Endothelial cell of umbilical vein (primary cell): ENCODE measurements around the gene FUCA2. TPM values are rescaled to one million over a fixed set of nuclear protein-coding genes. Genes with fewer than 3 reads are reported as not detected.

Source experiments
- BruUV-seq: library from RNA; stranded (reverse); fragments of 400-500 nt; replicated peaks from 2 replicates; lab custom pipeline; 2021; lab: Mats Ljungman, UMichigan
- CTCF ChIA-PET: fragments of 300-600, 350-600 bp; sonication (Branson Sonifier 250); formaldehyde crosslinking; loops from one replicate; lab custom pipeline; 2021; ENCODE audit warnings: antibody characterized with exemption, inconsistent platforms; lab: Charles Lee
- POLR2A ChIA-PET: fragments of 300-600, 350-600 bp; sonication (Branson Sonifier 250); formaldehyde crosslinking; loops from one replicate; lab custom pipeline; 2021; ENCODE audit warnings: antibody characterized with exemption, inconsistent platforms; lab: Charles Lee
- DNase-seq: peaks from one replicate; pipeline ENCODE4 v3.0.0-alpha.2; 2011; ENCODE audit warnings: low read depth, low spot score
- FAIRE-seq: peaks from 2 replicates; lab custom pipeline; 2011; peaks lifted over from hg19 to GRCh38; lab: Jason Lieb, UNC
- H2AFZ ChIP-seq: 2 replicates; pipeline ENCODE4 v1.6.0; 2012; ENCODE audit warnings: low read depth, low read length, control low read depth, inconsistent platforms
- H3K27ac ChIP-seq: 2 replicates; pipeline ENCODE4 v1.5.1; 2011; ENCODE audit warnings: low read depth, mild to moderate bottlenecking, control low read depth, low read length, moderate library complexity; ENCODE audit not compliant: insufficient read depth
- H3K27me3 ChIP-seq, 2 experiments: 2 replicates each; pipeline versions ENCODE4 v1.6.0 to v1.6.1; 2011; ENCODE audit warnings: low read length in 2 of 2, mixed read lengths in 1 of 2; ENCODE audit not compliant: control insufficient read depth in 2 of 2, insufficient read depth in 2 of 2
- H3K36me3 ChIP-seq, 2 experiments: 2 replicates in 1 of 2; 3 replicates in 1 of 2; pipeline ENCODE4 v1.5.1; 2011; ENCODE audit warnings: low read length in 2 of 2, mild to moderate bottlenecking in 1 of 2, moderate library complexity in 1 of 2; ENCODE audit not compliant: control insufficient read depth in 2 of 2, insufficient read depth in 2 of 2; ENCODE audit errors: extremely low read depth in 1 of 2
- H3K4me1 ChIP-seq: 3 replicates; pipeline ENCODE4 v1.5.1; 2011; ENCODE audit warnings: mild to moderate bottlenecking, low read length; ENCODE audit not compliant: control insufficient read depth, insufficient read depth; ENCODE audit errors: extremely low read depth
- H3K4me2 ChIP-seq: 2 replicates; pipeline ENCODE4 v1.6.1; 2011; ENCODE audit warnings: low read length, control low read depth, mixed read lengths; ENCODE audit not compliant: insufficient read depth
- H3K4me3 ChIP-seq, 3 experiments: fragments of 200-600 bp in 1 of 3; sonication (generic), shearing (Covaris generic) in 1 of 3; replicated peaks in 1 of 3; 2 replicates each; pipeline ENCODE4 v1.5.1; 2011 to 2016; ENCODE audit warnings: control low read depth in 3 of 3, low read length in 3 of 3, mild to moderate bottlenecking in 2 of 3, inconsistent platforms in 1 of 3, low read depth in 1 of 3, moderate library complexity in 1 of 3; ENCODE audit not compliant: insufficient read depth in 1 of 3
- H3K79me2 ChIP-seq: 2 replicates; pipeline ENCODE4 v1.6.0; 2012; ENCODE audit warnings: low read length, inconsistent platforms; ENCODE audit not compliant: control insufficient read depth, insufficient read depth
- H3K9ac ChIP-seq: replicated peaks from 2 replicates; pipeline ENCODE3; 2011; ENCODE audit warnings: low read length, control low read depth; ENCODE audit not compliant: insufficient read depth; ENCODE audit errors: extremely low read depth
- H3K9me1 ChIP-seq: replicated peaks from 3 replicates; pipeline ENCODE4 v1.6.0; 2011; ENCODE audit warnings: mild to moderate bottlenecking, low read length; ENCODE audit not compliant: control insufficient read depth, insufficient read depth; ENCODE audit errors: extremely low read depth
- H3K9me3 ChIP-seq: replicated peaks from 2 replicates; pipeline ENCODE4 v1.5.1; 2012; ENCODE audit warnings: low read length, inconsistent platforms; ENCODE audit not compliant: control insufficient read depth, insufficient read depth
- H4K20me1 ChIP-seq: replicated peaks from 2 replicates; pipeline ENCODE3; 2011; ENCODE audit warnings: mild to moderate bottlenecking, low read length; ENCODE audit not compliant: control insufficient read depth, insufficient read depth; ENCODE audit errors: extremely low read depth
- CTCF ChIP-seq, 2 donors: IDR thresholded peaks; 1 replicate in 1 of 2; 2 replicates in 1 of 2; pipeline ENCODE4 v1.5.1; 2011; ENCODE audit warnings: low read length in 2 of 2, mild to moderate bottlenecking in 2 of 2, moderate library complexity in 2 of 2, control low read depth in 1 of 2, inconsistent platforms in 1 of 2, low read depth in 1 of 2; ENCODE audit not compliant: insufficient read depth in 1 of 2; ENCODE audit errors: extremely low read depth in 1 of 2
- EZH2 ChIP-seq: IDR thresholded peaks from 2 replicates; pipeline ENCODE4 v1.6.1; 2012; ENCODE audit warnings: borderline replicate concordance, low read depth, mild to moderate bottlenecking, moderate library complexity, low read length, inconsistent platforms; ENCODE audit not compliant: severe bottlenecking
- FOS ChIP-seq: IDR thresholded peaks from 2 replicates; pipeline ENCODE4 v1.6.1; 2011; ENCODE audit warnings: mild to moderate bottlenecking, low read length, moderate library complexity, borderline replicate concordance; ENCODE audit not compliant: insufficient read depth
- GATA2 ChIP-seq: IDR thresholded peaks from 2 replicates; pipeline ENCODE4 v1.7.0; 2011; ENCODE audit warnings: low read depth, mild to moderate bottlenecking, moderate library complexity, mixed read lengths, low read length; ENCODE audit not compliant: insufficient read length, insufficient read depth
- JUN ChIP-seq: IDR thresholded peaks from 2 replicates; pipeline ENCODE4 v1.6.1; 2011; ENCODE audit warnings: borderline replicate concordance, low read depth; ENCODE audit not compliant: insufficient read length, insufficient read depth
- MYC ChIP-seq: IDR thresholded peaks from one replicate; pipeline ENCODE4 v1.6.1; 2011; ENCODE audit warnings: mild to moderate bottlenecking, low read depth, low read length
- POLR2A ChIP-seq: IDR thresholded peaks from 2 replicates; pipeline ENCODE4 v1.6.1; 2012; ENCODE audit warnings: low read depth, mild to moderate bottlenecking, control low read depth, low read length
- POLR2AphosphoS5 ChIP-seq: IDR thresholded peaks from 2 replicates; pipeline ENCODE4 v1.6.1; 2012; ENCODE audit warnings: low read depth, mild to moderate bottlenecking, control low read depth, low read length, moderate library complexity; ENCODE audit not compliant: insufficient read depth
- dilution Hi-C: fragments of 300-500 bp; cut with MboI; formaldehyde crosslinking; loops from one replicate; pipeline ENCODE4 v1.15.0; 2019; ENCODE audit warnings: low sequenced_read_pairs; ENCODE audit not compliant: extremely low pct_ligation_motif_present
- intact Hi-C: fragments of 100-400 bp; cut with micrococcal nuclease; formaldehyde crosslinking; loops from one replicate; pipeline ENCODE4 v1.10.0; 2022
- polyA plus RNA-seq, 4 experiments: library from polyadenylated mRNA; depleted of rRNA in 3 of 4; stranded (reverse) in 3 of 4; unstranded in 1 of 4; fragments of >200 nt; gene quantifications; 2 replicates each; pipeline versions ENCODE4 v1.2.1 to v1.2.3, GENCODE V29; 2011 to 2012; ENCODE audit warnings: missing spikeins in 1 of 4
- total RNA-seq: library from RNA; stranded (reverse); gene quantifications from 2 replicates; pipeline ENCODE4 v1.2.3, GENCODE V29; 2021
- TF ChIP-seq, protein P1 (sequence below): IDR thresholded peaks from 2 replicates; pipeline ENCODE4 v1.6.1; 2011; ENCODE audit not compliant: insufficient read depth, insufficient read length

FUCA2 gene
- total and polyA plus RNA-seq, 2 donors (not counting 3 experiments of a cell fraction or from before 2014, with no cell fraction given): 29.7 to 80.9 TPM

DNA sequence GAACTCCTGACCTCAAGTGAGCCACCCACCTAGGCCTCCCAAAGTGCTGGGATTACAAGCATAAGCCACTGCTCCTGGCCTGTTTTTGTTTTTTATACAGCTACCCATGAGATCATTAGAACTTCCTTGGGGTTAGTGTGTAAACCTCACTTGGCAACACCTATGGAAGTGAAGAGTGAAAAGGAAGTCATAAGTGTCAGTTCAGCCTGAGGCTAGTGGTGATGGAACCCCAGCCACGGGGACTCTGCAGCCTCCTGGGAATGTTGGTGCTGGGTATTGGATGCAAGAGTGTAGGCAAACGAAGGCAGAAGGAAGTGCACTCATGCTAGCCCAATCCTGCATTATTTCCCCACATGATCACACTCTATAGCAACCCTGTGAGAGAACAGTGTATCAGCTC, 33.6 kb upstream of the FUCA2 start:
- no TSS peak for BruUV-seq

More for the DNA sequence above, 33.6 kb upstream of the FUCA2 start:
- Histone ChIP-seq H3K36me3 (no peaks in the 10 kb centered on the region), H3K27ac (no peak overlapping the region), H3K4me2 (no peak overlapping the region), H4K20me1 (no peaks in the 10 kb centered on the region), H3K4me1 (no peaks in the 10 kb centered on the region), H2AFZ (no peak overlapping the region), H3K79me2 (no peaks in the 10 kb centered on the region), H3K9me1 (no peaks in the 10 kb centered on the region), H3K9ac (no peak overlapping the region), H3K27me3 (no peaks in the 10 kb centered on the region), H3K9me3 (no peaks in the 10 kb centered on the region), H3K4me3 (no peak overlapping the region)
- intact Hi-C loops: no loop called here
- CTCF ChIA-PET: no interaction called here
- no peak for TF ChIP-seq JUN
- no peak for TF ChIP-seq CTCF (IDR thresholded peaks at IDR 0.05; ENCODE audit: extremely low read depth in 1 of 2, insufficient read depth in 1 of 2, low read depth in 1 of 2, low read length in 2 of 2)
- TF ChIP-seq MYC: no peak
- no peak for TF ChIP-seq POLR2AphosphoS5
- TF ChIP-seq POLR2A: no peak
- no peak for TF ChIP-seq EZH2
- TF ChIP-seq, protein P1, sequence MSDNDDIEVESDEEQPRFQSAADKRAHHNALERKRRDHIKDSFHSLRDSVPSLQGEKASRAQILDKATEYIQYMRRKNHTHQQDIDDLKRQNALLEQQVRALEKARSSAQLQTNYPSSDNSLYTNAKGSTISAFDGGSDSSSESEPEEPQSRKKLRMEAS: no peak
- no peak for TF ChIP-seq FOS
- TF ChIP-seq GATA2: no peak
- dilution Hi-C loops: no loop called here
- POLR2A ChIA-PET: no interaction called here
- FAIRE-seq (no peak), DNase-seq (no peak)
